Measurements from ENCODE around the gene GRIN3B. TPM values are rescaled to one million over a fixed set of nuclear protein-coding genes. Genes with fewer than 3 reads are reported as not detected.

Gene GRIN3B
- total and polyA plus RNA-seq, 10 of the 15 experiments (the other 5 are each of a cell fraction or from before 2014, with no cell fraction given) = 0.15 TPM; not detected in 9

DNA sequence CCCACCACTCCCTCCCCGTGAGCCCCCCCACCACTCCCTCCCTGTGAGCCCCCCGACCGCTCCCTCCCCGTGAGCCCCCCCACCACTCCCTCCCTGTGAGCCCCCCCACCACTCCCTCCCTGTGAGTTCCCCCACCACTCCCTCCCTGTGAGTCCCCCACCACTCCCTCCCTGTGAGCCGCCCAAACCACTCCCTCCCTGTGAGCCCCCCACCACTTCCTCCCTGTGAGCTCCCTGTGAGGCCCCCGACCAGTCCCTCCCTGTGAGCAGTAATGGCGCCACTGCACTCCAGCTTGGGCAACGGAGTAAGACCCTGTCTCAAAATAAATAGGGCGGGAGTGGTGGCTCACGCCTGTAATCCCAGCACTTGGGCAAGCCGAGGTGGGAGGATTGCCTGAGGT is 49.6 kb downstream of the GRIN3B start:
- TF ChIP-seq ATF2 (IDR thresholded peaks at IDR 0.05; ENCODE audit: low read length) = no peak
- TF ChIP-seq RELA (IDR thresholded peaks at IDR 0.05; ENCODE audit: borderline replicate concordance, partially characterized antibody) = no peak
- TF ChIP-seq, protein P1, sequence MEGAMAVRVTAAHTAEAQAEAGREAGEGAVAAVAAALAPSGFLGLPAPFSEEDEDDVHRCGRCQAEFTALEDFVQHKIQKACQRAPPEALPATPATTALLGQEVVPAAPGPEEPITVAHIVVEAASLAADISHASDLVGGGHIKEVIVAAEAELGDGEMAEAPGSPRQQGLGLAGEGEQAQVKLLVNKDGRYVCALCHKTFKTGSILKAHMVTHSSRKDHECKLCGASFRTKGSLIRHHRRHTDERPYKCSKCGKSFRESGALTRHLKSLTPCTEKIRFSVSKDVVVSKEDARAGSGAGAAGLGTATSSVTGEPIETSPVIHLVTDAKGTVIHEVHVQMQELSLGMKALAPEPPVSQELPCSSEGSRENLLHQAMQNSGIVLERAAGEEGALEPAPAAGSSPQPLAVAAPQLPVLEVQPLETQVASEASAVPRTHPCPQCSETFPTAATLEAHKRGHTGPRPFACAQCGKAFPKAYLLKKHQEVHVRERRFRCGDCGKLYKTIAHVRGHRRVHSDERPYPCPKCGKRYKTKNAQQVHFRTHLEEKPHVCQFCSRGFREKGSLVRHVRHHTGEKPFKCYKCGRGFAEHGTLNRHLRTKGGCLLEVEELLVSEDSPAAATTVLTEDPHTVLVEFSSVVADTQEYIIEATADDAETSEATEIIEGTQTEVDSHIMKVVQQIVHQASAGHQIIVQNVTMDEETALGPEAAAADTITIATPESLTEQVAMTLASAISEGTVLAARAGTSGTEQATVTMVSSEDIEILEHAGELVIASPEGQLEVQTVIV (IDR thresholded peaks at IDR 0.05; ENCODE audit: borderline replicate concordance, partially characterized antibody) = no peak
- TF ChIP-seq TCF7 (IDR thresholded peaks at IDR 0.05; ENCODE audit: borderline replicate concordance) = no peak
- no peak for TF ChIP-seq LARP7 (IDR thresholded peaks at IDR 0.05)
- no peak for TF ChIP-seq CBFB (IDR thresholded peaks at IDR 0.05; ENCODE audit: low read depth)
- TF ChIP-seq RCOR1 (conservative IDR thresholded peaks at IDR 0.05; ENCODE audit: low read depth, low read length) = no peak
- no peak for TF ChIP-seq HDAC2 (IDR thresholded peaks at IDR 0.05)
- no peak for TF ChIP-seq IKZF2 (IDR thresholded peaks at IDR 0.05)
- TF ChIP-seq ZSCAN29 (IDR thresholded peaks at IDR 0.05) = no peak
- TF ChIP-seq ZNF384 (IDR thresholded peaks at IDR 0.05; ENCODE audit: borderline replicate concordance, low read depth, low read length) = no peak
- no peak for TF ChIP-seq ZNF24 (IDR thresholded peaks at IDR 0.05)
- TF ChIP-seq, protein P2, sequence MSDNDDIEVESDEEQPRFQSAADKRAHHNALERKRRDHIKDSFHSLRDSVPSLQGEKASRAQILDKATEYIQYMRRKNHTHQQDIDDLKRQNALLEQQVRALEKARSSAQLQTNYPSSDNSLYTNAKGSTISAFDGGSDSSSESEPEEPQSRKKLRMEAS (IDR thresholded peaks at IDR 0.05; ENCODE audit: low read depth, low read length) = no peak
- TF ChIP-seq HDGF (IDR thresholded peaks at IDR 0.05) = no peak
- TF ChIP-seq, protein P3, sequence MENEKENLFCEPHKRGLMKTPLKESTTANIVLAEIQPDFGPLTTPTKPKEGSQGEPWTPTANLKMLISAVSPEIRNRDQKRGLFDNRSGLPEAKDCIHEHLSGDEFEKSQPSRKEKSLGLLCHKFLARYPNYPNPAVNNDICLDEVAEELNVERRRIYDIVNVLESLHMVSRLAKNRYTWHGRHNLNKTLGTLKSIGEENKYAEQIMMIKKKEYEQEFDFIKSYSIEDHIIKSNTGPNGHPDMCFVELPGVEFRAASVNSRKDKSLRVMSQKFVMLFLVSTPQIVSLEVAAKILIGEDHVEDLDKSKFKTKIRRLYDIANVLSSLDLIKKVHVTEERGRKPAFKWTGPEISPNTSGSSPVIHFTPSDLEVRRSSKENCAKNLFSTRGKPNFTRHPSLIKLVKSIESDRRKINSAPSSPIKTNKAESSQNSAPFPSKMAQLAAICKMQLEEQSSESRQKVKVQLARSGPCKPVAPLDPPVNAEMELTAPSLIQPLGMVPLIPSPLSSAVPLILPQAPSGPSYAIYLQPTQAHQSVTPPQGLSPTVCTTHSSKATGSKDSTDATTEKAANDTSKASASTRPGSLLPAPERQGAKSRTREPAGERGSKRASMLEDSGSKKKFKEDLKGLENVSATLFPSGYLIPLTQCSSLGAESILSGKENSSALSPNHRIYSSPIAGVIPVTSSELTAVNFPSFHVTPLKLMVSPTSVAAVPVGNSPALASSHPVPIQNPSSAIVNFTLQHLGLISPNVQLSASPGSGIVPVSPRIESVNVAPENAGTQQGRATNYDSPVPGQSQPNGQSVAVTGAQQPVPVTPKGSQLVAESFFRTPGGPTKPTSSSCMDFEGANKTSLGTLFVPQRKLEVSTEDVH (IDR thresholded peaks at IDR 0.05; ENCODE audit: low read depth, partially characterized antibody) = no peak
- no peak for TF ChIP-seq ATF7 (IDR thresholded peaks at IDR 0.05; ENCODE audit: low read depth)
- no peak for TF ChIP-seq CREB1 (IDR thresholded peaks at IDR 0.05; ENCODE audit: low read depth)
- TF ChIP-seq ZBTB33 (IDR thresholded peaks at IDR 0.05) = no peak
- TF ChIP-seq RAD51 (IDR thresholded peaks at IDR 0.05) = no peak
- Histone ChIP-seq H3K27ac (ENCODE audit: control insufficient read depth, insufficient read depth) (no peak overlapping the region), H2AFZ (ENCODE audit: control insufficient read depth, low read depth, low read length) (no peak overlapping the region), H3K79me2 (ENCODE audit: control insufficient read depth, insufficient read depth, low read length) (no peaks in the 10 kb centered on the region), H3K4me2 (ENCODE audit: control insufficient read depth, insufficient read depth) (no peak overlapping the region), H3K9me3 (replicated peaks; ENCODE audit: control insufficient read depth, insufficient read depth, low read length) (no peaks in the 10 kb centered on the region), H3K9ac (ENCODE audit: control insufficient read depth, insufficient read depth, low read length) (no peak overlapping the region), H3K4me3 (no peak overlapping the region), H3K36me3 (ENCODE audit: control insufficient read depth in 2 of 2, insufficient read depth in 2 of 2, low read length in 1 of 2) (peaks cover 0 to 1% of the 10 kb centered on the region in 2 experiments; a peak in 1 of 4 replicates), H3K27me3 (replicated peaks in 1 of 2; ENCODE audit: control insufficient read depth in 2 of 2, insufficient read depth in 2 of 2, low read length in 1 of 2) (no peaks in the 10 kb centered on the region), H3K4me1 (ENCODE audit: control insufficient read depth, insufficient read depth, low read length) (no peaks in the 10 kb centered on the region), H4K20me1 (ENCODE audit: control insufficient read depth, insufficient read depth) (no peaks in the 10 kb centered on the region)
- WGBS (ENCODE audit: insufficient coverage, insufficient replicate concordance, low lambda C conversion rate, missing lambda C conversion rate) = 78% methylated on average over 6 of the region's 11 CpGs
- CTCF ChIA-PET = no interaction called here
- RAD21 ChIA-PET (ENCODE audit: unreplicated experiment) = no interaction called here
- DNase-seq (ENCODE audit: low read depth, low spot score) = no peak
- in situ Hi-C loops (cut with MboI) = no loop called here
- intact Hi-C loops (cut with micrococcal nuclease; ENCODE audit: unreplicated experiment) = no loop called here
- no peak for FAIRE-seq
- SMC1A ChIA-PET (ENCODE audit: uncharacterized antibody, unreplicated experiment) = no interaction called here
- POLR2A ChIA-PET = no interaction called here
- BruUV-seq (replicated peaks) = no TSS peak
- ATAC-seq = no peak

All from GM12878 (cell line).